ENCODE data around the gene S100A14. TPM values are rescaled to one million over a fixed set of nuclear protein-coding genes. Genes with fewer than 3 reads are reported as not detected.
A peak's percentile ranks its signal among the peaks of the same experiment; 100 is the strongest.

The S100A14 gene
- total RNA-seq, 1 donor from 2014 or later = not detected

- Mint-ChIP-seq H3K27me3 (ENCODE audit: unreplicated experiment) (no peaks in the 10 kb centered on the region), H3K27ac (ENCODE audit: unreplicated experiment) (no peak overlapping the region), H3K4me3 (ENCODE audit: unreplicated experiment) (no peak overlapping the region), H3K4me1 (ENCODE audit: unreplicated experiment) (peaks cover 21% of the 10 kb centered on the region), H3K36me3 (ENCODE audit: unreplicated experiment) (peaks cover 49% of the 10 kb centered on the region), H3K9me3 (ENCODE audit: unreplicated experiment) (no peaks in the 10 kb centered on the region)
- no peak for DNase-seq (ENCODE audit: extremely low spot score, unreplicated experiment)
- TF ChIP-seq CTCF (IDR thresholded peaks at IDR 0.05) = no peak
These were observed 22.1 kb upstream of the S100A14 start for GRCh38 chr1:153638261-153638660.

- H3K9me3 Mint-ChIP-seq (ENCODE audit: unreplicated experiment) = no peaks in the 10 kb centered on the region
- H3K27me3 Mint-ChIP-seq (ENCODE audit: unreplicated experiment) = no peaks in the 10 kb centered on the region
- peaks cover 29% of the 10 kb centered on the region for H3K4me1 Mint-ChIP-seq (ENCODE audit: unreplicated experiment)
- no peak for TF ChIP-seq CTCF (IDR thresholded peaks at IDR 0.05)
- peak overlapping the region; percentile 64 for H3K4me3 Mint-ChIP-seq (ENCODE audit: unreplicated experiment)
- peaks cover 37% of the 10 kb centered on the region for H3K36me3 Mint-ChIP-seq (ENCODE audit: unreplicated experiment)
- H3K27ac Mint-ChIP-seq (ENCODE audit: unreplicated experiment) = no peak overlapping the region
- no peak for DNase-seq (ENCODE audit: extremely low spot score, unreplicated experiment)
These were observed 20.2 kb upstream of the S100A14 start for GRCh38 chr1:153636312-153636711.

GRCh38 chr1:153635872-153636271 lies 19.7 kb upstream of the S100A14 start:
- no peak overlapping the region for H3K27ac Mint-ChIP-seq (ENCODE audit: unreplicated experiment)
- H3K27me3 Mint-ChIP-seq (ENCODE audit: unreplicated experiment) = no peaks in the 10 kb centered on the region
- no peak for TF ChIP-seq CTCF (IDR thresholded peaks at IDR 0.05)
- H3K4me3 Mint-ChIP-seq (ENCODE audit: unreplicated experiment) = peak overlapping the region; percentile 64
- DNase-seq (ENCODE audit: extremely low spot score, unreplicated experiment) = no peak
- peaks cover 33% of the 10 kb centered on the region for H3K36me3 Mint-ChIP-seq (ENCODE audit: unreplicated experiment)
- H3K4me1 Mint-ChIP-seq (ENCODE audit: unreplicated experiment) = peaks cover 33% of the 10 kb centered on the region
- no peaks in the 10 kb centered on the region for H3K9me3 Mint-ChIP-seq (ENCODE audit: unreplicated experiment)

- Mint-ChIP-seq H3K27ac (ENCODE audit: unreplicated experiment) (peak within 1 kb of the TSS; percentile 99), H3K27me3 (ENCODE audit: unreplicated experiment) (no peaks in the 10 kb centered on the region)
These were observed 17.9 kb upstream of the S100A14 start, which contains the start of gene CHTOP for GRCh38 chr1:153633754-153634665. Gene CHTOP (plus strand): TSS chr1:153634066. CDS start chr1:153636589, 2,523 bp downstream.

More at GRCh38 chr1:153633754-153634665, 17.9 kb upstream of the S100A14 start, which contains the start of gene CHTOP:
- Mint-ChIP-seq H3K4me1 (ENCODE audit: unreplicated experiment) (peaks cover 50% of the 10 kb centered on the region), H3K4me3 (ENCODE audit: unreplicated experiment) (peak within 1 kb of the TSS; percentile 92), H3K36me3 (ENCODE audit: unreplicated experiment) (peaks cover 26% of the 10 kb centered on the region), H3K9me3 (ENCODE audit: unreplicated experiment) (no peaks in the 10 kb centered on the region)
- DNase-seq (ENCODE audit: extremely low spot score, unreplicated experiment) = peak; percentile 98
- TF ChIP-seq CTCF (IDR thresholded peaks at IDR 0.05) = no peak

Measured in osteocyte (in vitro differentiated cells).